DND-41 (cell line): ENCODE measurements around the gene PAPOLB.

ENCODE experiments used
- ATAC-seq: fragments of 200-7000 bp; cut with Tn5 transposase; 3 replicates; pipeline ENCODE4 v1.9.1; 2021; ENCODE audit warnings: low read depth; ENCODE audit not compliant: insufficient read depth
- DNase-seq: peaks from one replicate; pipeline ENCODE4 v3.0.0-alpha.2; 2020
- H2AFZ ChIP-seq: 2 replicates; pipeline ENCODE4 v1.6.0; 2012; ENCODE audit warnings: low read depth, low read length
- H3K27ac ChIP-seq: 2 replicates; pipeline ENCODE4 v1.5.1; 2012; ENCODE audit warnings: low read length, inconsistent platforms
- H3K27me3 ChIP-seq: fragments of 200-600 bp; sonication (generic); 2 replicates; pipeline ENCODE4 v1.6.0; 2012; ENCODE audit warnings: low read length, mild to moderate bottlenecking, inconsistent platforms; ENCODE audit not compliant: insufficient read depth, poor library complexity
- H3K36me3 ChIP-seq: 2 replicates; pipeline ENCODE4 v1.5.1; 2012; ENCODE audit warnings: low read length, inconsistent platforms; ENCODE audit not compliant: insufficient read depth
- H3K4me1 ChIP-seq: 2 replicates; pipeline ENCODE4 v1.5.1; 2012; ENCODE audit warnings: mild to moderate bottlenecking, low read length; ENCODE audit not compliant: insufficient read depth
- H3K4me2 ChIP-seq: 2 replicates; pipeline ENCODE4 v1.6.0; 2012; ENCODE audit warnings: mild to moderate bottlenecking, moderate library complexity, low read length, inconsistent platforms; ENCODE audit not compliant: insufficient read depth
- H3K4me3 ChIP-seq, 2 experiments: fragments of 200-600 bp in 1 of 2; shearing (Covaris generic) in 1 of 2; 2 replicates each; pipeline ENCODE4 v1.5.1; 2012 to 2016; ENCODE audit warnings: inconsistent platforms in 2 of 2, low read length in 2 of 2, mild to moderate bottlenecking in 2 of 2, low read depth in 1 of 2, moderate library complexity in 1 of 2
- H3K79me2 ChIP-seq: 2 replicates; pipeline ENCODE4 v1.6.0; 2012; ENCODE audit warnings: low read length, inconsistent platforms; ENCODE audit not compliant: insufficient read depth
- H3K9ac ChIP-seq: 2 replicates; pipeline ENCODE4 v1.6.0; 2012; ENCODE audit warnings: low read depth, mild to moderate bottlenecking, inconsistent platforms, low read length, moderate library complexity
- H3K9me3 ChIP-seq: 2 replicates; pipeline ENCODE4 v1.5.1; 2012; ENCODE audit warnings: low read length, moderate library complexity, mild to moderate bottlenecking, inconsistent platforms; ENCODE audit not compliant: insufficient read depth, severe bottlenecking
- H4K20me1 ChIP-seq: 2 replicates; pipeline ENCODE4 v1.6.0; 2012; ENCODE audit warnings: low read length; ENCODE audit not compliant: insufficient read depth
- CTCF ChIP-seq: IDR thresholded peaks from 2 replicates; pipeline ENCODE4 v1.5.1; 2012; ENCODE audit warnings: borderline replicate concordance, low read length, moderate library complexity, mild to moderate bottlenecking; ENCODE audit not compliant: poor library complexity, severe bottlenecking; ENCODE audit errors: extremely low read depth
- EZH2 ChIP-seq: IDR thresholded peaks from 3 replicates; pipeline ENCODE4 v1.6.1; 2012; ENCODE audit warnings: borderline replicate concordance, low read depth, mild to moderate bottlenecking, moderate library complexity, low read length, inconsistent platforms; ENCODE audit not compliant: severe bottlenecking

The PAPOLB gene

DNA sequence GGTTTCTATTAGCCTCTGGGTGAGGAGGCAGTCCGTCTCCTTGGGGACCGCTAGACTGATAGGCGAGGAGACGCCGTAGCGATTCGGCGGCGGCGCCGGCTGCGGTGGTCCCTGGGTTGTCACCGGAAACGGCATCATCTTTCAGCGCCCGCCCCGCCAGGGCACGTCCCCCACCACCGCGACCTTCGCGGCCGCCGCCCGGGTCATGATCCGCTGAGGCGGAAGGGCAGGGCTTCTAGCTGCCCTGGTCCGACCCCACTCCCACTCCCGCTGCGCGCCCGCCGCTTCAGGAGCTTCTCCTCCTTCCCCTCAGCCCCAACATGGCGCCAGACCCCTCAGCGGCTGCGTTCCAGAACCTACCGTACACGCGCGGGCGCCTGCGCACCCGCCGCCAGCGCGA, at the start of gene PAPOLB:
Gene PAPOLB, minus strand, starts transcription at position 358 of the 400 bp plus-strand sequence. Its CDS starts 220 bp downstream, at position 138.
- DNase-seq = no peak
- H3K9ac ChIP-seq = no peak within 1 kb of the TSS
- no peaks in the 10 kb centered on the region for H3K9me3 ChIP-seq
- no peak within 1 kb of the TSS for H2AFZ ChIP-seq
- H3K4me3 ChIP-seq = no peak within 1 kb of the TSS
- no peak for ATAC-seq
- no peaks in the 10 kb centered on the region for H3K36me3 ChIP-seq
- H3K27me3 ChIP-seq = peaks cover 21% of the 10 kb centered on the region
- H4K20me1 ChIP-seq = no peaks in the 10 kb centered on the region
- TF ChIP-seq CTCF (no peak), EZH2 (no peak)
- H3K4me2 ChIP-seq = no peak within 1 kb of the TSS
- no peaks in the 10 kb centered on the region for H3K4me1 ChIP-seq
- no peaks in the 10 kb centered on the region for H3K79me2 ChIP-seq
- no peak within 1 kb of the TSS for H3K27ac ChIP-seq

- Histone ChIP-seq H3K27ac (no peak overlapping the region), H3K27me3 (no peaks in the 10 kb centered on the region)
Observed at GRCh38 chr7:4911111-4911828, 49.4 kb upstream of the PAPOLB start.

GRCh38 chr7:4906682-4907081, 44.9 kb upstream of the PAPOLB start:
- no peak overlapping the region for H3K4me2 ChIP-seq
- H4K20me1 ChIP-seq = no peaks in the 10 kb centered on the region
- TF ChIP-seq EZH2 (no peak), CTCF (no peak)
- H3K9ac ChIP-seq = no peak overlapping the region
- DNase-seq (no peak), ATAC-seq (no peak)
- no peaks in the 10 kb centered on the region for H3K36me3 ChIP-seq
- H3K9me3 ChIP-seq = no peaks in the 10 kb centered on the region
- no peaks in the 10 kb centered on the region for H3K79me2 ChIP-seq
- H3K4me1 ChIP-seq = no peaks in the 10 kb centered on the region
- no peaks in the 10 kb centered on the region for H3K27me3 ChIP-seq
- no peak overlapping the region for H3K27ac ChIP-seq
- H2AFZ ChIP-seq = no peak overlapping the region
- no peak overlapping the region for H3K4me3 ChIP-seq

More at GRCh38 chr7:4911111-4911828, 49.4 kb upstream of the PAPOLB start:
- Histone ChIP-seq H3K4me1 (no peaks in the 10 kb centered on the region), H4K20me1 (no peaks in the 10 kb centered on the region), H3K9me3 (no peaks in the 10 kb centered on the region), H3K36me3 (no peaks in the 10 kb centered on the region), H3K4me2 (no peak overlapping the region), H2AFZ (no peak overlapping the region), H3K4me3 (no peak overlapping the region), H3K79me2 (no peaks in the 10 kb centered on the region), H3K9ac (no peak overlapping the region)
- no peak for DNase-seq
- ATAC-seq = no peak
- TF ChIP-seq CTCF (no peak), EZH2 (no peak)

DNA sequence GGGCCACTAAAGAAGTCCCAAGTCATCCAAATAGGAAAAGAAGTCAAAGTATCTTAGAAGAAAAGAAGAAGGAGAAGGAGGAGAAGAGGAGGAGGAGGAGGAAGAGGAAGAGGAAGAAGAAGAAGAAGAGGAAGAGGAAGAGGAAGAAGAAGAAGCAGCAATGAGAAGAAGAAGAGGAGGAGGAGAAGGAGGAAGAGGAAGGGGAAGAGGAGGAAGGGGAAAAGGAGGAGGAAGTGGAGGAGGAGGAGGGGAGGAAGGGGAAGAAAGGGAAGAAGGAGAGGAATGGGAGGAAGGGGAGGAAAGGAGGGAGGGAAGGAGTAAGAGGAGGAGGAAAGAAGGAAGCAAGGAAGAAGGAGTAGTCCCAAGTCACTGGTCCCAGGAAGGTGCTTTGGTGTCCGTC, 43.3 kb upstream of the PAPOLB start:
- Histone ChIP-seq H3K36me3 (no peaks in the 10 kb centered on the region), H3K4me2 (no peak overlapping the region), H3K4me3 (no peak overlapping the region), H2AFZ (no peak overlapping the region), H3K79me2 (no peaks in the 10 kb centered on the region), H3K27ac (no peak overlapping the region), H3K4me1 (no peaks in the 10 kb centered on the region), H4K20me1 (no peaks in the 10 kb centered on the region), H3K9ac (no peak overlapping the region), H3K9me3 (no peaks in the 10 kb centered on the region), H3K27me3 (no peaks in the 10 kb centered on the region)
- no peak for ATAC-seq
- TF ChIP-seq CTCF = no peak
- no peak for TF ChIP-seq EZH2
- no peak for DNase-seq
